GM12878 (cell line): Measurements from ENCODE around the gene ELK3. TPM values are rescaled to one million over a fixed set of nuclear protein-coding genes. Genes with fewer than 3 reads are reported as not detected.

Experiments
- ATAC-seq: fragments of 200-7000 bp; cut with Tn5 transposase; 3 replicates; pipeline ENCODE4 v1.9.1; 2020; ENCODE audit warnings: mild to moderate bottlenecking, moderate library complexity
- BruUV-seq: library from RNA; stranded (reverse); fragments of 400-500 nt; replicated peaks from 2 replicates; lab custom pipeline; 2021; lab: Mats Ljungman, UMichigan
- CTCF ChIA-PET: fragments of 300-600 bp; sonication (Branson Sonifier 250); formaldehyde crosslinking; extraction: SDS; loops from one replicate; lab custom pipeline; 2021; ENCODE audit warnings: inconsistent platforms; lab: Yijun Ruan, JAX
- POLR2A ChIA-PET: fragments of 350-600 bp; formaldehyde crosslinking; extraction: SDS; loops from one replicate; lab custom pipeline; 2021; ENCODE audit warnings: inconsistent platforms; lab: Charles Lee
- RAD21 ChIA-PET: fragments of 300-600 bp; sonication (Branson Sonifier 250); formaldehyde crosslinking; loops from one replicate; lab custom pipeline; 2023; ENCODE audit warnings: antibody characterized with exemption; ENCODE audit not compliant: unreplicated experiment; lab: Charles Lee
- SMC1A ChIA-PET: fragments of 300-600 bp; sonication (Branson Sonifier 250); formaldehyde crosslinking; loops from one replicate; lab custom pipeline; 2023; ENCODE audit not compliant: unreplicated experiment, uncharacterized antibody; lab: Charles Lee
- DNase-seq: peaks from one replicate; pipeline ENCODE4 v3.0.0-alpha.2; 2011; ENCODE audit warnings: low read depth, low spot score
- FAIRE-seq: peaks from 3 replicates; lab custom pipeline; 2011; peaks lifted over from hg19 to GRCh38; lab: Jason Lieb, UNC
- H2AFZ ChIP-seq: 2 replicates; pipeline ENCODE4 v1.6.0; 2011; ENCODE audit warnings: low read depth, low read length, control low read depth; ENCODE audit not compliant: control insufficient read depth
- H3K27ac ChIP-seq: 2 replicates; pipeline ENCODE4 v1.5.1; 2011; ENCODE audit warnings: control low read depth; ENCODE audit not compliant: control insufficient read depth, insufficient read depth
- H3K27me3 ChIP-seq, 2 experiments: replicated peaks in 1 of 2; 2 replicates each; pipeline versions ENCODE4 v1.6.0 to v1.6.1; 2011; ENCODE audit warnings: low read length in 1 of 2; ENCODE audit not compliant: control insufficient read depth in 2 of 2, insufficient read depth in 2 of 2
- H3K36me3 ChIP-seq, 2 experiments: 2 replicates each; pipeline ENCODE4 v1.5.1; 2011; ENCODE audit warnings: low read length in 1 of 2; ENCODE audit not compliant: control insufficient read depth in 2 of 2, insufficient read depth in 2 of 2
- H3K4me1 ChIP-seq: 2 replicates; pipeline ENCODE4 v1.6.1; 2011; ENCODE audit warnings: mild to moderate bottlenecking, low read length, moderate library complexity, mixed read lengths; ENCODE audit not compliant: control insufficient read depth, insufficient read depth
- H3K4me2 ChIP-seq: 2 replicates; pipeline ENCODE4 v1.6.0; 2011; ENCODE audit warnings: control low read depth; ENCODE audit not compliant: control insufficient read depth, insufficient read depth
- H3K4me3 ChIP-seq: fragments of 200-600 bp; sonication (generic); 2 replicates; pipeline ENCODE4 v1.5.1; 2016
- H3K79me2 ChIP-seq: 2 replicates; pipeline ENCODE4 v1.6.0; 2011; ENCODE audit warnings: low read length; ENCODE audit not compliant: control insufficient read depth, insufficient read depth
- H3K9ac ChIP-seq: 2 replicates; pipeline ENCODE4 v1.8.0; 2011; ENCODE audit warnings: low read length, control low read depth, mixed read lengths; ENCODE audit not compliant: control insufficient read depth, insufficient read depth
- H3K9me3 ChIP-seq: replicated peaks from 3 replicates; pipeline ENCODE4 v1.5.1; 2011; ENCODE audit warnings: mild to moderate bottlenecking, low read length; ENCODE audit not compliant: control insufficient read depth, insufficient read depth
- H4K20me1 ChIP-seq: 2 replicates; pipeline ENCODE4 v1.6.0; 2011; ENCODE audit not compliant: control insufficient read depth, insufficient read depth
- ATF3 ChIP-seq: IDR thresholded peaks from 2 replicates; pipeline ENCODE4 v1.6.1; 2011; ENCODE audit warnings: low read depth, mild to moderate bottlenecking, low read length, moderate library complexity, borderline replicate concordance; ENCODE audit errors: extremely low read depth
- CHD1 ChIP-seq: IDR thresholded peaks from 2 replicates; pipeline ENCODE4 v1.6.1; 2012; ENCODE audit warnings: low read depth, low read length, improper control_type of control experiment
- DPF2 ChIP-seq: fragments of 450-650 bp; IDR thresholded peaks from 2 replicates; pipeline ENCODE4 v1.6.1; 2017; ENCODE audit warnings: mild to moderate bottlenecking
- GATAD2B ChIP-seq: fragments of 450-650 bp; conservative IDR thresholded peaks from 2 replicates; pipeline ENCODE4 v1.6.1; 2017; ENCODE audit warnings: low read depth, mild to moderate bottlenecking, moderate library complexity
- IRF4 ChIP-seq: IDR thresholded peaks from 2 replicates; pipeline ENCODE4 v1.6.1; 2011; ENCODE audit warnings: low read depth, low read length
- KDM1A ChIP-seq: fragments of 200-600 bp; sonication (generic); IDR thresholded peaks from 2 replicates; pipeline ENCODE4 v1.6.1; 2016; ENCODE audit warnings: borderline replicate concordance
- NBN ChIP-seq: fragments of 450-650 bp; IDR thresholded peaks from 2 replicates; pipeline ENCODE4 v1.6.1; 2016
- PML ChIP-seq: IDR thresholded peaks from 2 replicates; pipeline ENCODE4 v1.6.1; 2012; ENCODE audit warnings: low read length, inconsistent platforms
- SIX5 ChIP-seq: IDR thresholded peaks from 2 replicates; pipeline ENCODE4 v1.6.1; 2011; ENCODE audit warnings: mild to moderate bottlenecking, low read depth, low read length, moderate library complexity; ENCODE audit not compliant: severe bottlenecking
- USF1 ChIP-seq: IDR thresholded peaks from 2 replicates; pipeline ENCODE4 v1.6.1; 2011; ENCODE audit warnings: borderline replicate concordance, low read depth, mild to moderate bottlenecking, moderate library complexity, mixed read lengths, low read length; ENCODE audit not compliant: insufficient read depth; ENCODE audit errors: extremely low read length
- ZNF24 ChIP-seq: fragments of 450-650 bp; IDR thresholded peaks from 2 replicates; pipeline ENCODE4 v1.6.1; 2017; ENCODE audit warnings: antibody characterized with exemption, mild to moderate bottlenecking
- ZNF622 ChIP-seq: fragments of 450-650 bp; IDR thresholded peaks from 2 replicates; pipeline ENCODE4 v1.6.1; 2017; ENCODE audit warnings: mild to moderate bottlenecking, inconsistent platforms
- WGBS: methylation state at CpG from one replicate; pipeline ENCODE4 v1.1.6; 2016; ENCODE audit warnings: low lambda C conversion rate; ENCODE audit not compliant: insufficient replicate concordance, insufficient coverage; ENCODE audit errors: missing lambda C conversion rate; 5-methylcytosine and 5-hydroxymethylcytosine counted together
- in situ Hi-C: fragments of 300-500 bp; cut with MboI; formaldehyde crosslinking; loops from 9 replicates; pipeline ENCODE4 v1.14.3; 2018; ENCODE audit warnings: mixed read lengths
- intact Hi-C: fragments of 100-400 bp; cut with micrococcal nuclease; formaldehyde crosslinking; loops from one replicate; pipeline ENCODE4 v1.14.2; 2022; ENCODE audit not compliant: unreplicated experiment
- polyA plus RNA-seq, 11 experiments: library from polyadenylated mRNA; depleted of rRNA in 4 of 11; unstranded in 6 of 11; stranded (reverse) in 5 of 11; fragments of >200 nt; fragmentation: Nextera tagmentation in 4 of 11; fragmentation: Illumina TruSeq in 1 of 11; extraction: Ambion mirVana in 4 of 11; extraction: Trizol in 1 of 11; gene quantifications; 1 replicate in 1 of 11; 2 replicates in 10 of 11; pipeline versions ENCODE4 v1.2.1 to v1.2.3, GENCODE V29; 2011 to 2016; ENCODE audit warnings: inconsistent platforms in 2 of 11, missing spikeins in 2 of 11, low read depth in 1 of 11
- total RNA-seq, 4 experiments: library from RNA; depleted of rRNA in 3 of 4; stranded (reverse); fragments of >200 nt in 3 of 4; fragmentation: Illumina TruSeq in 1 of 4; extraction: Trizol in 1 of 4; gene quantifications; 2 replicates each; pipeline versions ENCODE4 v1.2.1 to v1.2.3, GENCODE V29; 2013 to 2021

Gene ELK3
- total and polyA plus RNA-seq, 10 of the 15 experiments (the other 5 are each of a cell fraction or from before 2014, with no cell fraction given): 0.37 to 4.8 (median 0.88) TPM

GRCh38 chr12:96219700-96220206, 25.6 kb downstream of the ELK3 start:
- POLR2A ChIA-PET: interaction anchor here (0.7 to 1.2 kb wide), 3 partner anchors 180 to 298 kb away, joined by 3 to 5 read pairs (median 3); partner anchors contain the start of gene CDK17
- ATAC-seq: no peak
- RAD21 ChIA-PET: interaction anchor here (0.8 to 1.0 kb wide), 2 partner anchors 99 to 179 kb away, joined by 3 read pairs; no protein-coding TSS in a partner anchor
- H3K4me2 ChIP-seq: no peak overlapping the region
- BruUV-seq: no TSS peak
- no peaks in the 10 kb centered on the region; the same call in 1 of the 2 replicates for H4K20me1 ChIP-seq
- FAIRE-seq: no peak
- DNase-seq: no peak
- TF ChIP-seq ATF3: no peak
- no peak overlapping the region for H3K9ac ChIP-seq
- H3K4me1 ChIP-seq: peaks cover 13% of the 10 kb centered on the region
- H3K27ac ChIP-seq: no peak overlapping the region
- H3K36me3 ChIP-seq: no peaks in the 10 kb centered on the region
- intact Hi-C loops (loop anchor here (5.0 kb wide), 2 partner anchors 97 to 178 kb away; no protein-coding TSS in a partner anchor), in situ Hi-C loops (loop anchor here (10.0 kb wide), 1 partner anchor 305 kb away; no protein-coding TSS in a partner anchor)
- no peak overlapping the region for H3K4me3 ChIP-seq
- no peaks in the 10 kb centered on the region for H3K27me3 ChIP-seq
- H3K9me3 ChIP-seq: no peaks in the 10 kb centered on the region
- SMC1A ChIA-PET: interaction anchor here (0.5 to 1.5 kb wide), 3 partner anchors 9 to 180 kb away, joined by 3 to 5 read pairs (median 3); no protein-coding TSS in a partner anchor
- no peak overlapping the region for H2AFZ ChIP-seq
- 77% methylated on average over 15 of the region's 15 CpGs for WGBS
- CTCF ChIA-PET: interaction anchor here (0.5 to 2.6 kb wide), 3 partner anchors 8 to 297 kb away, joined by 3 to 9 read pairs (median 7); partner anchors contain the start of gene CDK17
- no peaks in the 10 kb centered on the region; the same call in 1 of the 2 replicates for H3K79me2 ChIP-seq

DNA sequence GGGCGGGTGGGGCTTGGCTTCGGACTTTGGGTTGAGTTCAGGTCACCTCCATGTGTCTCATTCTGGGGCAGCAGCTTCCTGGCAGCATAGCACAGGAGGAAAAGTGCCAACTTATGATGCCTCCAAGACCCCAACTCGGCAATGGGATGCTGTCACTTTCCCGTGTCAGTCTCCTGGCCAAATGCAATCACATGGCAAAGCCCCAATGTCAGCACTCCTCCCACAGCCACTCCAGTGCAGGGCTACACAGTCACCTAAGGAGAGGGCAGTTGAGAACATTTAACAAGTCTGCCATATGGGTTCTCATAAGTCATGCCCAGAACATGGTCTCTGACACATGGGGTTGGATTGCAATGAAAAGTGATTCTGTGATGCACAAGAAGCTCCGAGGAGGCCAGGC, 26.7 kb downstream of the ELK3 start:
- TF ChIP-seq CHD1: no peak
- TF ChIP-seq DPF2: no peak
- no peak for TF ChIP-seq IRF4
- no peak for TF ChIP-seq ZNF622
- no peak for TF ChIP-seq NBN
- TF ChIP-seq PML: no peak
- TF ChIP-seq ZNF24: no peak
- TF ChIP-seq USF1: no peak
- no peak for TF ChIP-seq GATAD2B
- no peak for TF ChIP-seq SIX5
- no peak for TF ChIP-seq KDM1A
- TF ChIP-seq, all 136 proteins: peak for 0
- ATAC-seq (no peak), FAIRE-seq (no peak), DNase-seq (no peak)
- Histone ChIP-seq H3K79me2 (no peaks in the 10 kb centered on the region), H3K4me1 (peaks cover 6% of the 10 kb centered on the region), H3K36me3 (no peaks in the 10 kb centered on the region), H3K4me2 (no peak overlapping the region), H4K20me1 (no peaks in the 10 kb centered on the region; the same call in 1 of the 2 replicates), H3K27me3 (no peaks in the 10 kb centered on the region), H2AFZ (no peak overlapping the region), H3K4me3 (no peak overlapping the region), H3K9ac (no peak overlapping the region), H3K27ac (no peak overlapping the region), H3K9me3 (no peaks in the 10 kb centered on the region)
- CTCF ChIA-PET: interaction anchor here (2.1 to 2.6 kb wide), 2 partner anchors 9 to 180 kb away, joined by 7 to 9 read pairs; partner anchors contain the start of gene CDK17
- intact Hi-C loops (no loop called here), in situ Hi-C loops (no loop called here)
- WGBS: 79% methylated on average over 5 of the region's 5 CpGs
- POLR2A ChIA-PET: interaction anchor here (0.6 kb wide), 1 partner anchor 52 kb away, joined by 6 read pairs; no protein-coding TSS in a partner anchor
- RAD21 ChIA-PET: interaction anchor here (0.7 kb wide), 1 partner anchor 296 kb away, joined by 4 read pairs; no protein-coding TSS in a partner anchor
- no TSS peak for BruUV-seq
- SMC1A ChIA-PET: interaction anchor here (0.8 to 1.5 kb wide), 3 partner anchors 10 to 179 kb away, joined by 3 to 5 read pairs (median 3); no protein-coding TSS in a partner anchor
